ENCODE results near the gene SOX13. TPM values are rescaled to one million over a fixed set of nuclear protein-coding genes. Genes with fewer than 3 reads are reported as not detected.

Gene SOX13
- total RNA-seq, 1 experiment from 2014 or later = 53.0 TPM

DNA sequence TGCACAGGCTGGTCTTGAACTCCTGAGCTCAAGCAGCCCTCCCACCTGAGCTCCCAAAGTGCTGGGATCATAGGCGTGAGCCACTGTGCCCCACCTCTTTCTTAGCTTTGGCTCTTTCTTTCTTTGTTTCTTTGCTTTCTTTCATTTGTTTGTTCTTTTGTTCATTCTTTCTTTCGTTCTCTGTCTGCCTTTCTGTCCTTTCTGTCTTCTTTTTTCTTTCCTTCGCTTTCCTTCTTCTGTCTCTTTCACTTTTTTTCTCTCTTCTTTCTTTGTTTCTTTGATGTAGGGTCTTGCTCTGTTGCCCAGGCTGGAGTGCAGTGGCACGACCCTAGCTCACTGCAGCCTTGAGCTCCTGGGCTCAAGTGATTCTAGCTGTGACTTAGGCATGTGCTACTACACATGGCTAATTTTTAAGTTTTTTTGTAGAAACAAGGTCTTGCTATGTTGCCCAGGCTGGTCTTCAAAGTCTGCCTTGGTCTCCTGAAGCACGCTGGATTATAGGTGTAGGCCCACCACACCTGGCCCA, 18.9 kb downstream of the SOX13 start:
- no TSS peak for BruUV-seq (replicated peaks)
- DNase-seq (ENCODE audit: low read depth, low spot score) (no peak), ATAC-seq (no peak)
- CTCF ChIA-PET = interaction anchor here (0.6 kb wide), 1 partner anchor 1360 kb away, joined by 9 read pairs; no protein-coding TSS in a partner anchor
- intact Hi-C loops (cut with micrococcal nuclease; ENCODE audit: unreplicated experiment) (no loop called here), in situ Hi-C loops (cut with HindIII; ENCODE audit: low pct_unique_long_range_greater_than_20kb, low sequenced_read_pairs) (no loop called here)
- Histone ChIP-seq H3K27ac (ENCODE audit: low read length) (no peak overlapping the region), H3K36me3 (ENCODE audit: control insufficient read depth, insufficient read depth, low read length) (no peaks in the 10 kb centered on the region), H3K27me3 (ENCODE audit: control insufficient read depth, insufficient read depth, low read length) (no peaks in the 10 kb centered on the region), H3K4me3 (ENCODE audit: low read depth in 2 of 2, low read length in 2 of 2) (no peak overlapping the region), H3K9me3 (ENCODE audit: control insufficient read depth, insufficient read depth, low read depth, low read length) (no peaks in the 10 kb centered on the region), H3K4me1 (ENCODE audit: control insufficient read depth, insufficient read depth, low read length) (peaks cover 45% of the 10 kb centered on the region)
- TF ChIP-seq TCF7L2 (IDR thresholded peaks at IDR 0.05; ENCODE audit: low read depth, low read length) (no peak), SIN3A (IDR thresholded peaks at IDR 0.05; ENCODE audit: borderline replicate concordance, insufficient read depth, low read depth, low read length) (no peak), POLR2AphosphoS5 (IDR thresholded peaks at IDR 0.05; ENCODE audit: low read depth, low read length) (no peak)
- TF ChIP-seq, protein P1, sequence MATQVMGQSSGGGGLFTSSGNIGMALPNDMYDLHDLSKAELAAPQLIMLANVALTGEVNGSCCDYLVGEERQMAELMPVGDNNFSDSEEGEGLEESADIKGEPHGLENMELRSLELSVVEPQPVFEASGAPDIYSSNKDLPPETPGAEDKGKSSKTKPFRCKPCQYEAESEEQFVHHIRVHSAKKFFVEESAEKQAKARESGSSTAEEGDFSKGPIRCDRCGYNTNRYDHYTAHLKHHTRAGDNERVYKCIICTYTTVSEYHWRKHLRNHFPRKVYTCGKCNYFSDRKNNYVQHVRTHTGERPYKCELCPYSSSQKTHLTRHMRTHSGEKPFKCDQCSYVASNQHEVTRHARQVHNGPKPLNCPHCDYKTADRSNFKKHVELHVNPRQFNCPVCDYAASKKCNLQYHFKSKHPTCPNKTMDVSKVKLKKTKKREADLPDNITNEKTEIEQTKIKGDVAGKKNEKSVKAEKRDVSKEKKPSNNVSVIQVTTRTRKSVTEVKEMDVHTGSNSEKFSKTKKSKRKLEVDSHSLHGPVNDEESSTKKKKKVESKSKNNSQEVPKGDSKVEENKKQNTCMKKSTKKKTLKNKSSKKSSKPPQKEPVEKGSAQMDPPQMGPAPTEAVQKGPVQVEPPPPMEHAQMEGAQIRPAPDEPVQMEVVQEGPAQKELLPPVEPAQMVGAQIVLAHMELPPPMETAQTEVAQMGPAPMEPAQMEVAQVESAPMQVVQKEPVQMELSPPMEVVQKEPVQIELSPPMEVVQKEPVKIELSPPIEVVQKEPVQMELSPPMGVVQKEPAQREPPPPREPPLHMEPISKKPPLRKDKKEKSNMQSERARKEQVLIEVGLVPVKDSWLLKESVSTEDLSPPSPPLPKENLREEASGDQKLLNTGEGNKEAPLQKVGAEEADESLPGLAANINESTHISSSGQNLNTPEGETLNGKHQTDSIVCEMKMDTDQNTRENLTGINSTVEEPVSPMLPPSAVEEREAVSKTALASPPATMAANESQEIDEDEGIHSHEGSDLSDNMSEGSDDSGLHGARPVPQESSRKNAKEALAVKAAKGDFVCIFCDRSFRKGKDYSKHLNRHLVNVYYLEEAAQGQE (IDR thresholded peaks at IDR 0.05; ENCODE audit: insufficient read depth in 1 of 2, low read depth in 2 of 2, low read length in 1 of 2) = no peak
- TF ChIP-seq, protein P2, sequence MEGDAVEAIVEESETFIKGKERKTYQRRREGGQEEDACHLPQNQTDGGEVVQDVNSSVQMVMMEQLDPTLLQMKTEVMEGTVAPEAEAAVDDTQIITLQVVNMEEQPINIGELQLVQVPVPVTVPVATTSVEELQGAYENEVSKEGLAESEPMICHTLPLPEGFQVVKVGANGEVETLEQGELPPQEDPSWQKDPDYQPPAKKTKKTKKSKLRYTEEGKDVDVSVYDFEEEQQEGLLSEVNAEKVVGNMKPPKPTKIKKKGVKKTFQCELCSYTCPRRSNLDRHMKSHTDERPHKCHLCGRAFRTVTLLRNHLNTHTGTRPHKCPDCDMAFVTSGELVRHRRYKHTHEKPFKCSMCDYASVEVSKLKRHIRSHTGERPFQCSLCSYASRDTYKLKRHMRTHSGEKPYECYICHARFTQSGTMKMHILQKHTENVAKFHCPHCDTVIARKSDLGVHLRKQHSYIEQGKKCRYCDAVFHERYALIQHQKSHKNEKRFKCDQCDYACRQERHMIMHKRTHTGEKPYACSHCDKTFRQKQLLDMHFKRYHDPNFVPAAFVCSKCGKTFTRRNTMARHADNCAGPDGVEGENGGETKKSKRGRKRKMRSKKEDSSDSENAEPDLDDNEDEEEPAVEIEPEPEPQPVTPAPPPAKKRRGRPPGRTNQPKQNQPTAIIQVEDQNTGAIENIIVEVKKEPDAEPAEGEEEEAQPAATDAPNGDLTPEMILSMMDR (IDR thresholded peaks at IDR 0.05) = no peak
- POLR2A ChIA-PET = no interaction called here

DNA sequence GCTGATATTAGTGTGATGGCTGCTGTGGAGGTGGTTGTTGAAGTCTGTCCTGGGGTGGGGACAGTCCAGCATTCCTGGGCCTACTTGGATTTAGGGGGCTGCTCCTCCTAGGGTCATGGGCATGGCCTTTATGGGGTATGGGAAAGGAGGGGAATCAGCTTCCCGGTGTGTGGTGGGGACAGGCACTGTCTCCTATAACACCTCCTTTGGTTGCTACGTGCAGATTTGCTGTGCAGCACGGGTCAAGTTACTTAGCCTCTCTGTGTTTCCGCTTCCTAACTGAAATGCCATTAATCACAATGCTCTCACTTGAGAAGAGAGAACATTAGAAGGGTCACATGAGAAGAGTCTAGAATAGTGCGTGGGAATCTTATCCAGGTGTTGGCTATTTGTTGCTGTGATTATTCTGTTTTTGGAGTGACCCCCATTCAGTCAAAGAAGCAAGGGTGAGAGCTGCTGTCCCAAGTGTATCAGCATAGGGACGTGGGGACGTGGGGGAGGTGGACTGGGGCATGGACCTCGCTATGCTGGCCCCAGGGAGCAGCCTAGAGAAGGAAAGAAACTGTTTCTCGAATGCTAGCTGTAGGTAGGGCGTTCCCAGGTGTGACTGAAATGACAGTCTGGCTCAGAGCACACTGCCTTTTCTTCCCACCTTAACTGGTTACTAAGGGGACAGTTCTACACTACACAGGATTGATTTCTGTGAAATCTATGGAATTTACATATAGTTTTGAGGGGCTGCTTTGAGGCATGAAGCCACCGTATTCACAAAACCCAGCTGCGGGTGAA, 19.9 kb downstream of the SOX13 start:
- Histone ChIP-seq H3K4me3 (ENCODE audit: low read depth in 2 of 2, low read length in 2 of 2) (no peak overlapping the region), H3K4me1 (ENCODE audit: control insufficient read depth, insufficient read depth, low read length) (peaks cover 41% of the 10 kb centered on the region), H3K27ac (ENCODE audit: low read length) (no peak overlapping the region), H3K36me3 (ENCODE audit: control insufficient read depth, insufficient read depth, low read length) (no peaks in the 10 kb centered on the region), H3K9me3 (ENCODE audit: control insufficient read depth, insufficient read depth, low read depth, low read length) (no peaks in the 10 kb centered on the region), H3K27me3 (ENCODE audit: control insufficient read depth, insufficient read depth, low read length) (no peaks in the 10 kb centered on the region)
- TF ChIP-seq POLR2AphosphoS5 (IDR thresholded peaks at IDR 0.05; ENCODE audit: low read depth, low read length) (no peak), TCF7L2 (IDR thresholded peaks at IDR 0.05; ENCODE audit: low read depth, low read length) (no peak), SIN3A (IDR thresholded peaks at IDR 0.05; ENCODE audit: borderline replicate concordance, insufficient read depth, low read depth, low read length) (no peak)
- TF ChIP-seq, protein P1 (IDR thresholded peaks at IDR 0.05; ENCODE audit: insufficient read depth in 1 of 2, low read depth in 2 of 2, low read length in 1 of 2) = no peak
- TF ChIP-seq, protein P2 (IDR thresholded peaks at IDR 0.05) = no peak
- DNase-seq (ENCODE audit: low read depth, low spot score) (no peak), ATAC-seq (no peak)
- ChIA-PET CTCF (no interaction called here), POLR2A (interaction anchor here (0.5 kb wide), 1 partner anchor 33 kb away, joined by 11 read pairs; no protein-coding TSS in a partner anchor)
- BruUV-seq (replicated peaks) = no TSS peak
- intact Hi-C loops (cut with micrococcal nuclease; ENCODE audit: unreplicated experiment) (no loop called here), in situ Hi-C loops (cut with HindIII; ENCODE audit: low pct_unique_long_range_greater_than_20kb, low sequenced_read_pairs) (no loop called here)

Data from Panc1 (cell line).